WERI-Rb-1 (cell line): ENCODE measurements around the gene ZNF83.
"Not testable (repeated sequence)": the region's sequence is repeated elsewhere in the genome, so short reads cannot be mapped to it uniquely, and the experiment has no call there.

Experiments
- DNase-seq: peaks from one replicate; pipeline ENCODE4 v3.0.0-alpha.2; 2020
- H3K27ac ChIP-seq: fragments of 250-450 bp; sonication (Bioruptor Pico); 2 replicates; pipeline ENCODE4 v1.5.1; 2020; ENCODE audit warnings: mild to moderate bottlenecking, moderate library complexity
- H3K27me3 ChIP-seq: fragments of 250-450 bp; sonication (Bioruptor Pico); 2 replicates; pipeline ENCODE4 v1.5.1; 2021; ENCODE audit warnings: mild to moderate bottlenecking, low read depth, moderate library complexity; ENCODE audit not compliant: insufficient read depth, severe bottlenecking
- H3K36me3 ChIP-seq: fragments of 250-450 bp; sonication (Bioruptor Pico); 2 replicates; pipeline ENCODE4 v1.5.1; 2020; ENCODE audit warnings: mild to moderate bottlenecking, moderate library complexity
- H3K4me3 ChIP-seq: 2 replicates; pipeline ENCODE4 v1.5.1; 2011; ENCODE audit warnings: low read depth, mild to moderate bottlenecking, control low read depth, low read length
- H3K9me3 ChIP-seq: fragments of 250-450 bp; sonication (Bioruptor Pico); 2 replicates; pipeline ENCODE4 v1.5.1; 2021; ENCODE audit warnings: mild to moderate bottlenecking, moderate library complexity; ENCODE audit not compliant: severe bottlenecking
- CTCF ChIP-seq: IDR thresholded peaks from 2 replicates; pipeline ENCODE4 v1.5.1; 2011; ENCODE audit warnings: low read depth, mild to moderate bottlenecking, control low read depth, inconsistent platforms, low read length

The ZNF83 gene

GRCh38 chr19:52637718-52638585 lies at the start of gene ZNF83:
ZNF83 (minus strand) TSS chr19:52638355.
- H3K27me3 ChIP-seq: no peaks in the 10 kb centered on the region
- H3K36me3 ChIP-seq: peaks cover 9% of the 10 kb centered on the region; the same call in 1 of the 2 replicates
- peak within 1 kb of the TSS; percentile 41; the same call in 1 of the 2 replicates for H3K27ac ChIP-seq
- H3K4me3 ChIP-seq: peak within 1 kb of the TSS; percentile 56
- no peaks in the 10 kb centered on the region for H3K9me3 ChIP-seq
- TF ChIP-seq CTCF: no peak
- DNase-seq: peak; percentile 88

- no peak for TF ChIP-seq CTCF
- DNase-seq: no peak
- Histone ChIP-seq H3K27ac (no peak overlapping the region), H3K9me3 (no peaks in the 10 kb centered on the region), H3K4me3 (no peak overlapping the region), H3K27me3 (no peaks in the 10 kb centered on the region), H3K36me3 (peaks cover 33% of the 10 kb centered on the region)
Observed at GRCh38 chr19:52687684-52688083, 49.5 kb upstream of the ZNF83 start.

GRCh38 chr19:52685811-52686210 lies 47.7 kb upstream of the ZNF83 start:
- DNase-seq: no peak
- H3K27ac ChIP-seq: no peak overlapping the region
- no peak overlapping the region for H3K4me3 ChIP-seq
- no peaks in the 10 kb centered on the region for H3K9me3 ChIP-seq
- H3K36me3 ChIP-seq: peaks cover 41% of the 10 kb centered on the region
- no peak for TF ChIP-seq CTCF
- H3K27me3 ChIP-seq: no peaks in the 10 kb centered on the region

- not testable (repeated sequence) for DNase-seq
Observed at GRCh38 chr19:52681216-52681615, 43.1 kb upstream of the ZNF83 start.

GRCh38 chr19:52679598-52679997 lies 41.4 kb upstream of the ZNF83 start:
- H3K27ac ChIP-seq: no peak overlapping the region

More at GRCh38 chr19:52681216-52681615, 43.1 kb upstream of the ZNF83 start:
- H3K4me3 ChIP-seq, H3K27me3 ChIP-seq, H3K27ac ChIP-seq, H3K9me3 ChIP-seq: not testable (repeated sequence)
- H3K36me3 ChIP-seq: peaks cover 50% of the 10 kb centered on the region

GRCh38 chr19:52675239-52675638 lies 37.1 kb upstream of the ZNF83 start:
- Histone ChIP-seq H3K36me3 (peaks cover 54% of the 10 kb centered on the region), H3K27ac (peak overlapping the region; percentile 31; the same call in 1 of the 2 replicates)

More at GRCh38 chr19:52679598-52679997, 41.4 kb upstream of the ZNF83 start:
- TF ChIP-seq CTCF: no peak
- H3K36me3 ChIP-seq: peaks cover 51% of the 10 kb centered on the region
- no peaks in the 10 kb centered on the region for H3K27me3 ChIP-seq
- DNase-seq: no peak
- H3K4me3 ChIP-seq: no peak overlapping the region
- peaks cover 4% of the 10 kb centered on the region for H3K9me3 ChIP-seq

More at GRCh38 chr19:52675239-52675638, 37.1 kb upstream of the ZNF83 start:
- H3K4me3 ChIP-seq, DNase-seq, H3K9me3 ChIP-seq, H3K27me3 ChIP-seq: not testable (repeated sequence)
